Measurements from ENCODE around the gene GRID1.

DNA sequence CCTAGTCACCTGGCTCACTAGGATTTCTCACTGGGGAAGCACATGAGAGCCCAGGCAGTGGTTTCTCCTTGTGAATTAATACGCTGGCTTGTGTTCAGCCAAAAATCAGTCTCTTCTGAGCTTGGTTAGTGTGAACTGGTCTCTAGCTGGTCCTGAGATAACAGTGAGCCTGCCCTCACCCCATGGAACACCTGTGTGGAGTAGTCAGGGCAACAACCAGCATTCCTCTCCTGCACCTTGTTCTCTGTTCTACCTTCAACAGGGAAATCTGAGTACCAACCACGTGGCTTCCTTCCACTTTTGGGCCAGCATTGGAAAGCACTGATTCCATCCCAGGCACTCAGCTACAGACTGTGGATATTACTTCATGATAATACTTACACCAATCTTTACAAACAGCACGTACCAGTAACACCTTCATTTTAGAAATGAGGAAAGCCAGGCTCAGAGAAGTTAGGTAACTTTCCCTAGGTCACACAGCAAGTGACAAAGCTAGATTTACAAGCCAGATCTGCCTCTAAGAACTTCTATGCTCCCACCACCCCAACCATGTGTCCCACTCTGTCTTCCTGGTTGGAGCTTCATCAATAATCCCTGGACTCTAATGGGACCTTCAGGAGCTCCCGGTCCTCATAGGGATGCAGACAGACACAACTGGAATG lies 106.6 kb downstream of the GRID1 start:
- TF ChIP-seq ESRRA (CRISPR knock-in tag; IDR thresholded peaks at IDR 0.05; ENCODE audit: borderline replicate concordance) (no peak), CTCF (IDR thresholded peaks at IDR 0.05) (no peak), NFYB (CRISPR knock-in tag; conservative IDR thresholded peaks at IDR 0.05; ENCODE audit: low read depth) (no peak), SMAD4 (CRISPR knock-in tag; IDR thresholded peaks at IDR 0.05) (no peak), JUN (CRISPR knock-in tag; IDR thresholded peaks at IDR 0.05) (no peak), CREM (CRISPR knock-in tag; IDR thresholded peaks at IDR 0.05) (no peak), MLX (CRISPR knock-in tag; IDR thresholded peaks at IDR 0.05) (no peak), NFE2L1 (CRISPR knock-in tag; IDR thresholded peaks at IDR 0.05) (no peak), ZNF232 (CRISPR knock-in tag; IDR thresholded peaks at IDR 0.05) (no peak), ZNF512 (CRISPR knock-in tag; IDR thresholded peaks at IDR 0.05; ENCODE audit: borderline replicate concordance) (no peak), MAX (CRISPR knock-in tag; IDR thresholded peaks at IDR 0.05) (no peak), SP1 (CRISPR knock-in tag; conservative IDR thresholded peaks at IDR 0.05) (no peak), FOXJ3 (CRISPR knock-in tag; IDR thresholded peaks at IDR 0.05; ENCODE audit: borderline replicate concordance) (no peak), ZNF416 (CRISPR knock-in tag; IDR thresholded peaks at IDR 0.05) (no peak)

All from WTC11 (cell line).